NCI-H82 treated with DMSO at 0.1 percent for 48 hours (cell line): ENCODE measurements around the gene MGP.

Experiments
- DNase-seq: peaks from one replicate; lab custom pipeline; 2025; ENCODE audit not compliant: unreplicated experiment; lab: John Stamatoyannopoulos, UW

MGP gene

GRCh38 chr12:14903386-14904098, 17.9 kb upstream of the MGP start:
- DNase-seq = no peak

- no peak for DNase-seq
Measured at GRCh38 chr12:14902465-14902864, 16.8 kb upstream of the MGP start.

GRCh38 chr12:14901228-14901562, 15.5 kb upstream of the MGP start:
- DNase-seq = no peak

- no peak for DNase-seq
Measured at GRCh38 chr12:14900521-14901227, 15.0 kb upstream of the MGP start.

- DNase-seq = peak; percentile 83
Measured at GRCh38 chr12:14896521-14897169, 11.0 kb upstream of the MGP start.

GRCh38 chr12:14893506-14894250, 8.0 kb upstream of the MGP start:
- DNase-seq = no peak

GRCh38 chr12:14892726-14893505, 7.3 kb upstream of the MGP start:
- DNase-seq = no peak

GRCh38 chr12:14890701-14891100, 5.0 kb upstream of the MGP start:
- DNase-seq = no peak

- DNase-seq = no peak
Measured at GRCh38 chr12:14886271-14886670, 617 bp upstream of the MGP start.

- peak; percentile 83 for DNase-seq
Measured at GRCh38 chr12:14884458-14884878, 1.2 kb downstream of the MGP start.

- DNase-seq = no peak
Measured at GRCh38 chr12:14883686-14884085, 2.0 kb downstream of the MGP start.

- DNase-seq = no peak
Measured at GRCh38 chr12:14880890-14881453, 4.7 kb downstream of the MGP start.

- DNase-seq = peak; percentile 62
Measured at GRCh38 chr12:14879222-14879933, 6.3 kb downstream of the MGP start.

GRCh38 chr12:14878488-14878887, 7.2 kb downstream of the MGP start:
- peak; percentile 97 for DNase-seq

- no peak for DNase-seq
Measured at GRCh38 chr12:14876833-14877232, 8.8 kb downstream of the MGP start.

GRCh38 chr12:14874882-14875281, 10.8 kb downstream of the MGP start:
- DNase-seq = no peak

- peak; percentile 38 for DNase-seq
Measured at GRCh38 chr12:14873440-14874185, 12.0 kb downstream of the MGP start.

- no peak for DNase-seq
Measured at GRCh38 chr12:14871886-14872285, 13.8 kb downstream of the MGP start.

- DNase-seq = no peak
Measured at GRCh38 chr12:14871247-14871646, 14.4 kb downstream of the MGP start.
